HCEC 1CT (cell line): ENCODE data around the gene STING1.
"Not testable (repeated sequence)": the region's sequence is repeated elsewhere in the genome, so short reads cannot be mapped to it uniquely, and the experiment has no call there.

Experiments
- DNase-seq: peaks from one replicate; pipeline ENCODE4 v3.0.0-alpha.2; 2017

Gene STING1

DNA sequence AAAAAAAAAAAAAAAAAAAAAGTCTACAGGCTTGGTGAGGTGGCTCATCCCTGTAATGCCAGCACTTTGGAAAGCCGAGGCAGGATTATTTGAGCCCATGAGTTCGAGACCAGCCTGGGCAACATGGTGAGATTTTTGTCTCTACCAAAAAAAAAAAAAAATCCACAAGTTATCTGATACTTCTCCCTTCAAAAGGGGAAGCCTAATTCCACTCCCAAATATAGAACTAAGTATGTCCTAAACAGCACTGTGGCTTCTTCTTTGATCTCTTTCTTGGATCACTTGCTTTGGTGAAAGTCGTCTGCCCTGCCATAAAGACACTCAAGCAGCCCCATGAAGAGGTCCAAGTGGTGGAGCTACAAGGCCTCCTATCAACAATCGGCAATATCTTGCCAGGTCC is 18.8 kb upstream of the STING1 start:
- DNase-seq: no peak

GRCh38 chr5:139495638-139496435 is 13.3 kb upstream of the STING1 start:
- peak; percentile 90 for DNase-seq

GRCh38 chr5:139494832-139495231 is 12.3 kb upstream of the STING1 start:
- peak; percentile 49 for DNase-seq

DNA sequence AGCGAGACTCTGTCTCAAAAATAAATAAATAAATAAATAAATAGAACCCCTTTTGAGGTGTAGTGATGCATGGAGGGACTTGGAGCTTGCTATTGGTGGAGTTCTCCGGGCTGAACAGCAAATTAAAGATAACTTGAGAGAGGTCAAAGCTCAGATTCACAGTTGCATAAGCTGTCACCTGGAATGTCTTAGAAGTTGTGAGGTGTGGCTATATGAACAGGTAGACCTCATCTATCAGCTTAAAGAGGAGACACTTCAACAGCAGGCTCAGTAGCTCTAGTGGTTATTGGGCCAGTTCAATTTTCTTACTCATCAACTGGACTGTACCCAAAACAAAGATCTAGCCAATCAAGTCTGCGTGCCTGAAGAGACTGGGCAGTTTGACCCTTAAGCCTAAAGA is 11.7 kb upstream of the STING1 start:
- peak; percentile 42 for DNase-seq

DNA sequence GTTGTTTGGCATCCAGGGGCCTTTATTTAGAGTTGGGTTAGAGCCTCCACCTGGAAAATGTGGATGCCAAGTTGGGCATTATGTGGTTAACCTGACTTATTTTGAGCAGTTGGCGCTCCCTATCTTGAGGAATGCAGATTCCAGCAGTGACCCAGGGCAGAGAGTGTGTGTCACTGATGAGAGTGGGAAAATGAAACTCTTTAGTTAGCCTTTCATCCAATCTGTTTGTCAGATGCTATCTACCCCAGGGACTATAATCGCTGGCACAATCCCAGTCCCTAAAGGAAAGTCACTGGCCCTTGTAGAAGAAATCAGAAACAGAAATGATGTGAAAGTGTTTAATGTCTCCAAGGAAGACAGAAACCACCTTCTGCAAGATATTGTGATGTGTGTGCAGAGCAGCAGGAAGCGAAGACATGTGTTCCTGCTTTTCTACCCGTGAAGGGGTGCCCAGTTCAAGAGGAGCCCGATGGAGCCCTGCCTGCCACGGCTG is 10.2 kb upstream of the STING1 start:
- peak; percentile 30 for DNase-seq

DNA sequence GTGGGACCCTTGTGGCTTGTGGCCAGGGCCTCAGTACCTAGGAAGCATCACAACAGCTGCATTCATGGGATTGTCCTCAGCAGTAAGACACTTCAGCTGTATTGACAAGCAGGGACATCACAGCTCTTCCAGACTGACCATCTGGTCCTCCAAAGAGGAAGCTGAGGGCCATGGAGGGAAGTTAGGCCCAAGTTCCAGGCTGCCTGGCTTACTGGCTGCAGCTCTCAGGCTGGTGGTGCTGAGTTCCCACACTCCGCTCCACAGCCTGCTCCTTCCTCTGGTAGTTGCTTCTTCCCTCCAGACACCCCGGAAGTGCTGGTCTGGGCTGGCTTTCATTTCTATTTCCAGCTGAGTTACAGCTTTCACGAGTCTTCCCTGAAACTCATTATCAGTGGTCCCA is 5.7 kb upstream of the STING1 start:
- no peak for DNase-seq

GRCh38 chr5:139486201-139486600 is 3.6 kb upstream of the STING1 start:
- DNase-seq: no peak

DNA sequence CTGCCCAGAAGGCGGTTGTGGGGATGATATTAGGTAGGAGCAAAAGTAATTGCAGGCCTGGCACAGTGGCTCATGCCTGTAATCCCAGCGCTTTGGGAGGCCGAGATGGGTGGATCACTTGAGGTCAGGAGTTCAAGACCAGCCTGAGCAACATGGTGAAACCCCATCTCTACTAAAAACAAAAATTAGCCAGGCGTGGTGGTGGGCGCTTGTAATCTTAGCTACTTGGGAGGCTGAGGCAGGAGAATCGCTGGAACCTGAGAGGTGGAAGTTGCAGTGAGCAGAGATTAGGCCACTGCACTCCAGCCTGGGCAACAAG is 291 bp upstream of the STING1 start:
- not testable (repeated sequence) for DNase-seq

DNA sequence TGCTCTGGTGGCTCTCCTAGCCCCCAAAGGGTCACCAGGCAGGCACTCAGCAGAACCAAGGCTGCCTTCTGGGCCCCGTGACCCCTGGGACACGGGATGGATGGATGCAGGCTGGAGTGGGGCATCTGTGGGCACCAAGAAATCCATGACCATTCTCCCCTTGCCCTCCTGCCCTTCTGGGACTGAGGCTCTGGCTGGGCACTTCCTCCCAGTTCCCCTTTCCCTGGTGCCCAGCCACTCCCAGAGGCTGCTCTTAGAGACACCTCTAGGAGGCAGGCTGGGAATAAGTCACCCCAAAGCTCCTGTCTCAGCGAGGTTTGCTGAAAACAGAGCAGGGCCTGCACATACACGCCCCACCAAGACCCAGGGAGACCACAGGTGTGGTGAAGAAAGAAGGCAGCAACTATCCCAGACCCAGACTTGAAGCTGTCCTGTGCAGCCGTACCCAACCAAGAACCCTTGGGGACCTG is 943 bp downstream of the STING1 start:
- peak; percentile 66 for DNase-seq

DNA sequence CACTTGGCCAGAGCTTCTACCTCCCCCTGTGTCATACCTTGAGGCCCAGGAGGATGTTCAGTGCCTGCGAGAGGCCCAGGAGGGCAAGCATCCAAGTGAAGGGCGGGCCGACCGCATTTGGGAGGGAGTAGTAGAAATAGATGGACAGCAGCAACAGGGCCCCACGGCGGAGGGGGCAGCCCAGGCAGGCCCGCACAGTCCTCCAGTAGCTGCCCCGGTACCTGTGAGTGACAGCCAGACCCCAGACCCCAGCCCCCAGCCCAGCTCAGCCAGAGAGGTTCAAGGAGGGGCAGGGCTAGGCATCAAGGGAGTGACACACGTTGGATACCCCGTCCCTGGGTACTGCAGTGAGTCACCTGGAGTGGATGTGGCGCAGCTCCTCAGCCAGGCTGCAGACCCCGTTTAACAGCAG is 1.4 kb downstream of the STING1 start:
- DNase-seq: peak; percentile 16

- not testable (repeated sequence) for DNase-seq
Observed at GRCh38 chr5:139479729-139480128, 2.8 kb downstream of the STING1 start.

- DNase-seq: not testable (repeated sequence)
Observed at GRCh38 chr5:139478657-139479423, 3.7 kb downstream of the STING1 start.

GRCh38 chr5:139475865-139476617 is 6.5 kb downstream of the STING1 start:
- DNase-seq: no peak

- DNase-seq: peak; percentile 66
Observed at GRCh38 chr5:139474890-139475791, 7.4 kb downstream of the STING1 start.

GRCh38 chr5:139473565-139473964 is 9.0 kb downstream of the STING1 start:
- DNase-seq: no peak

GRCh38 chr5:139473105-139473504 is 9.5 kb downstream of the STING1 start:
- no peak for DNase-seq

DNA sequence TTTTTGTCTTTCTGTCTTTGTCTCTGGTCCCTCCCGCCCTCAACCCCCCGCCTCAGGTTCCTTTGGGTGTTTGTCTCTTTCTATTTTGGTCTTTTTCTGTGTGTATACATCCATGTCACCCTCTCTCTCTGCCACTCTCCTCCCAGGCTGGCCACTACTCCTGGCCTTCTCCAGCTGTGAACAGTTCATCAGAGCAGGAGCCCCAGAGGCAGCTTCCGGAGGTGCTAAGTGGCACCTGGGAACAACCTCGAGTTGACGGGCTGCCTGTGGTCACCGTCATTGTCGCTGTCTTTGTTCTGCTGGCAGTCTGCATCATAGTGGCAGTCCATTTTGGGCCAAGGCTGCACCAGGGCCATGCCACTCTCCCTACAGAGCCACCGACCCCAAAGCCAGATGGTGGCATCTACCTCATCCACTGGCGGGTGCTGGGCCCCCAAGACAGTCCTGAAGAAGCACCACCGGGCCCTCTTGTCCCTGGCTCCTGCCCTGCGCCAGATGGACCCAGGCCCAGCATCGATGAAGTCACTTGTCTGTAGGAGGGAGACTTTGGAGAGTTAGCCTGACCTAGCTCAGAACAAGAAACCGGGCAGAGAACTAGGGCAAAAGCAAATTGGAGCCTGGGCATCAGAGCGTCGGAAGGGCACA is 10.1 kb downstream of the STING1 start:
- DNase-seq: no peak

- no peak for DNase-seq
Observed at GRCh38 chr5:139470821-139471300, 11.7 kb downstream of the STING1 start, which contains the start of gene SMIM33. Gene SMIM33 (plus strand): TSS chr5:139471004. CDS start chr5:139471122, 118 bp downstream.

- peak; percentile 15 for DNase-seq
Observed at GRCh38 chr5:139468421-139468931, 14.1 kb downstream of the STING1 start.

GRCh38 chr5:139462586-139463276 is 19.8 kb downstream of the STING1 start, which contains the start of gene ECSCR:
Gene ECSCR (minus strand): TSS chr5:139462743. CDS start chr5:139462670, 73 bp downstream.
- DNase-seq: no peak
